ENCODE results near the gene MRTFA. TPM values are rescaled to one million over a fixed set of nuclear protein-coding genes. Genes with fewer than 3 reads are reported as not detected.
"Not testable (repeated sequence)": the region's sequence is repeated elsewhere in the genome, so short reads cannot be mapped to it uniquely, and the experiment has no call there.

Gene MRTFA
- total RNA-seq, 1 experiment from 2014 or later, result 10.5 TPM

DNA sequence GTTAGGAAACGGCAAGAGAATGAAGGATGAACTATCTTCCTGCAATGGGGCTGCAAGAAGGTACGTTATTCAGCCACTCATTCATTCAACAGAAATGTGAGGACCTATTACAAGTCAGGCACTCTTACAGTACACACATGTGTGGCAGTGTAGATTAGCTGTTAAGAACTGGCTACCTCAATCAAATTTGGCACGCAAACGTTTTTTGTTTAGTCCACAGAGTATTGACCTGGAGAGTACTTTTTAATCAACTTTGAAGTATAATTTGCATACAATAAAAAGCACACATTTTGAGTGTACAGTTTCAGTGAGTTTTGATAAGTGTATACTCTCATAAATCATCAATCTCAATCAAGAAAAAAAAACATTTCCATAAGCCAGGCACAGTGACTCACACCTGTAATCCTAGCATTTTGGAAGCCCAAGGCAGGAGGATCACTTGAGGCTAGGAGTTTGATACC lies 24.2 kb downstream of the MRTFA start:
- in situ Hi-C loops (cut with HindIII; ENCODE audit: low pct_unique_long_range_greater_than_20kb, low sequenced_read_pairs), result no loop called here
- no peak for DNase-seq (ENCODE audit: low read depth, low spot score)

- in situ Hi-C loops (cut with HindIII; ENCODE audit: low pct_unique_long_range_greater_than_20kb, low sequenced_read_pairs), result no loop called here
Observed at GRCh38 chr22:40611606-40612005, 24.9 kb downstream of the MRTFA start.

DNA sequence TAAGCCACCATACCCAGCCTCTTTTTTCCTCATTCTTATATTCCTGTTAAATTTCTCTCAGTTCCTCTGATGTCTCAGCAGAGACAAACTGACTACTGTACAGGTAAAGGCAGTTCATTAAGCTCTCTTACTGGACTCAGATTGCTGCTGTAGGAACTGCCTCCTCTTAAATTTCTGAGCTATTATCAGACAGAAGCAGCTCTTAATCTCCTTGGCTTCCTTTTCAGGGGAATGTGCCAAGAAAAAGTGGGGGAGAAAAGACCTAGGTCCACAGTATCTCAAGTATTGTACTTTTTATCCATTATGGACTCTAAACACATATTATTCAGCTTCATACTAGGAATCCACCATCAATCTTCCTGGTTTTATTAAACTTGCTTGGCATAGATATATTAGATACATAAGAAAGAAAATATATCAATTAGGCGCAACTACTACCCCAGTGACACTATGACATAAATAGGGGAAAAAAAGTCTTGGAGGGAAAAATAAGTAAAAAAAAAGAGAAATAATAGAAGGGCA lies 26.1 kb downstream of the MRTFA start:
- in situ Hi-C loops (cut with HindIII; ENCODE audit: low pct_unique_long_range_greater_than_20kb, low sequenced_read_pairs), result no loop called here

More at GRCh38 chr22:40611606-40612005, 24.9 kb downstream of the MRTFA start:
- no peak for DNase-seq (ENCODE audit: low read depth, low spot score)

DNA sequence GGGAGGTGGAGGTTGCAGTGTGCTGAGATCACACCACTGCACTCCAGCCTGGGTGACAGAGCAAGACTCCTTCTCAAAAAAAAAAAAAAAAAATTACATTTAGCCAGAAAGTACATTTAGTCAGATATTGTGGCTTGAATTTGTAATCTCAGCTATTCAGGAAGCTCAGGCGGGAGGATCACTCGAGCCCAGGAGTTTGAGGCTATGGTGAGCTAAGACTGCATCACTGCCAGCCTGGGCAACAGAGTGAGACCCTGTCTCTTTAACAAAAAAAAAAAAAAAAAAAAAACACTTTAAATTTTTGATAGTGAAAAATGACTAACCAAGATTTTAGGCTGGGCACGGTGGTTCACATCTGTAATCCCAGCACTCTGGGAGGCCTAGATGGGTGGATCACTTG lies 27.3 kb downstream of the MRTFA start:
- in situ Hi-C loops (cut with HindIII; ENCODE audit: low pct_unique_long_range_greater_than_20kb, low sequenced_read_pairs), result no loop called here
- DNase-seq (ENCODE audit: low read depth, low spot score), result no peak

More for the DNA sequence above, 26.1 kb downstream of the MRTFA start:
- no peak for DNase-seq (ENCODE audit: low read depth, low spot score)

- in situ Hi-C loops (cut with HindIII; ENCODE audit: low pct_unique_long_range_greater_than_20kb, low sequenced_read_pairs), result no loop called here
- no peak for DNase-seq (ENCODE audit: low read depth, low spot score)
Observed at GRCh38 chr22:40607506-40607905, 29.0 kb downstream of the MRTFA start.

GRCh38 chr22:40606306-40606705 lies 30.2 kb downstream of the MRTFA start:
- in situ Hi-C loops (cut with HindIII; ENCODE audit: low pct_unique_long_range_greater_than_20kb, low sequenced_read_pairs), result no loop called here
- DNase-seq (ENCODE audit: low read depth, low spot score), result no peak

GRCh38 chr22:40605761-40606160 lies 30.8 kb downstream of the MRTFA start:
- no peak for DNase-seq (ENCODE audit: low read depth, low spot score)
- in situ Hi-C loops (cut with HindIII; ENCODE audit: low pct_unique_long_range_greater_than_20kb, low sequenced_read_pairs), result no loop called here

DNA sequence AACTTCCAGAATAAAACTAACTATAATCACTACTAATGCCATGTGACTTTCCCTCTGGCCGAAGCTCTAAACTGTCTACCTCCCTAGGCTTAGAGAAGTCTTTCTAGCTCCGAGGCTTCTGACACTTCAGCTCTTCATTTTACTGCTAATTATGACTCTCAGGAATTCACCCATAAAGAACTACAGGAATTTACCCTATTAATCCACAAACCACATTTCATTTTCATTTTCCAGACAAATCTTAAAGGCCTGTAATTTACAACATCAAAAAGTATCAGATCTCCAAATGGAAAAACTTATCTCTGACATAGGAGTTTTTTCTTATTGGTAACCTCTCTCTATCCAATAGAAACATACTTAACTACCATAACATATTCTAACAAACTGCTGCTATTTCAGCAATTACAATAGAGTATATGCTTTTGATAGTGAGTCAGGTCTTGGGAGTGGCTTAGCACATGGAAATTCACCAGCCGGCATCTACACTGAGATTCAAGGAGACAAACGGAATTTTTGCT lies 33.4 kb downstream of the MRTFA start:
- no peak for DNase-seq (ENCODE audit: low read depth, low spot score)
- in situ Hi-C loops (cut with HindIII; ENCODE audit: low pct_unique_long_range_greater_than_20kb, low sequenced_read_pairs), result no loop called here

GRCh38 chr22:40602231-40602630 lies 34.3 kb downstream of the MRTFA start:
- in situ Hi-C loops (cut with HindIII; ENCODE audit: low pct_unique_long_range_greater_than_20kb, low sequenced_read_pairs), result no loop called here
- DNase-seq (ENCODE audit: low read depth, low spot score), result no peak

GRCh38 chr22:40599731-40600130 lies 36.8 kb downstream of the MRTFA start:
- DNase-seq (ENCODE audit: low read depth, low spot score), result no peak
- in situ Hi-C loops (cut with HindIII; ENCODE audit: low pct_unique_long_range_greater_than_20kb, low sequenced_read_pairs), result no loop called here

DNA sequence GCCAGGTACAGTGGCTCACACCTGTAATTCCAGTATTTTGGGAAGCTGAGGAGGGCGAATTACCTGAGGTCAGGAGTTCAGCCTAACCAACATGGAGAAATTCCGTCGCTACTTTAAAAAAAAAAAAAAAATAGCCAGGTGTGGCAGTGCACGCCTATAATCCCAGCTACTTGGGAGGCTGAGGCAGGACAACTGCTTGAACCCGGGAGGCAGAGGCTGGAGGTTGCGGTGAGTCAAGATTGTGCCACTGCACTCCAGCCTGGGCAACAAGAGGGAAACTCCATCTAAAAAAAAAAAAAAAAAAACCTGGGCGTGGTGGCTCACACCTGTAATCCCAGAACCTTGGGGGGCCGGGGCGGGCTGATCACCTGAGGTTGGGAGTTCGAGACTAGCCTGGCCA lies 37.8 kb downstream of the MRTFA start:
- in situ Hi-C loops (cut with HindIII; ENCODE audit: low pct_unique_long_range_greater_than_20kb, low sequenced_read_pairs); DNase-seq (ENCODE audit: low read depth, low spot score): not testable (repeated sequence)

DNA sequence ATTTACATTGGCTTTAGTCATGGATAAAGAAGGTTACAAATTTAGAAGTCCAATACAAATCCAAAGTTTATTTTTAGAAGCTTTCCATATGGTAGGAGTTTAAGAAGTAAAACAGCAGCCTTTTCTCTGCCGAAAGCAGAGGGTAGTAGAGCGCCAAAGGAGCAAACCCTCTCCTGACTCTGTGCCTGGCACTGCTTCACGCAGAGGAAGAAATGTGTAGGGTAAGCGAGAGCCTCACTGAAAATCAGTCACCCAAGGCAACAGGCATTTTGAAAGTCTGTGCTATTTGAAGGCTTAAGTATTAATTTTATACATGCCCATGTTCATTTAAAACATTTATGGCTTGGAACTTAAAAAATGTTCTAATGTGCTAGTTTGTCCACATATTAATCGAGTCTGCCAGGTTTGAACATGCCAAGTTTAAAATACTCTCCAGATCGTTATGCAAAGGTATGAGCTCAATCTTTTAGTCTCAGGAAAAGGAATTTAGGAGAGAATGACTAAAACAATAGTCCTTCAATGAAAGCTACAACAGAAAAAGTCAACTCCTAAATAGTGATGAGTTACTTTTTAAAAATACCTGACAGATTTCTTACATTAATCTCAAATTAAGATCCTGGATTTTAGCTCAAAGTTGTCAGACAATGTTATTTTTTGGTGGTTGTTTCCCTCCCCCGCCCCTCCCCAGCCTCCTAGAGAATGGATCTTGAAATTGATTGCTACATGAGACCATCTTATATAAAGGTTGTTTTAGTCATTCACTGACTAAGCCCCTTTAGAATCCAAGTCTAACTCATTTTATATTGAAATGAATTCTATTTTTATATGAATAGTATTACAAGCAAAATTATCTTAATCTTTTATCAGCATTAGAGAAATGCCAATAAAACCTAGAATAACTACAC lies 38.7 kb downstream of the MRTFA start:
- in situ Hi-C loops (cut with HindIII; ENCODE audit: low pct_unique_long_range_greater_than_20kb, low sequenced_read_pairs), result no loop called here
- DNase-seq (ENCODE audit: low read depth, low spot score), result no peak

GRCh38 chr22:40595497-40596234 lies 40.9 kb downstream of the MRTFA start:
- DNase-seq (ENCODE audit: low read depth, low spot score), result peak; percentile 37
- in situ Hi-C loops (cut with HindIII; ENCODE audit: low pct_unique_long_range_greater_than_20kb, low sequenced_read_pairs), result no loop called here

DNA sequence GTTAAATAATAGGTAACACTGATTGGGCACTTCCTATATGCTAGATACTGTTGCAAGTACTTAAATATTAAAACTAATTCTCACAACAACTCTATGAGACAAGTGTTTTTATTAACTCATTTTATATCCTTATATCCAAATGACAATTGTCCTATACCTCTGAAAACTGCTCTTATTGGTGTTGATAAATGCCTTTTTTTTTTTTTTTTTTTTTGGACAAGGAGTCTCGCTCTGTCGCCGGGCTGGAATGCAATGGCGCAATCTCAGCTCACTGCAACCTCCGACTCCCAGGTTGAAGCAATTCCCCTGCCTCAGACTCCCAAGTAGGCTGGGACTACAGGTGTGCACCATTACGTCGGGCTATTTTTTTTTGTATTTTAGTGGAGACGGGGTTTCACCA lies 41.6 kb downstream of the MRTFA start:
- in situ Hi-C loops (cut with HindIII; ENCODE audit: low pct_unique_long_range_greater_than_20kb, low sequenced_read_pairs), result no loop called here
- no peak for DNase-seq (ENCODE audit: low read depth, low spot score)

DNA sequence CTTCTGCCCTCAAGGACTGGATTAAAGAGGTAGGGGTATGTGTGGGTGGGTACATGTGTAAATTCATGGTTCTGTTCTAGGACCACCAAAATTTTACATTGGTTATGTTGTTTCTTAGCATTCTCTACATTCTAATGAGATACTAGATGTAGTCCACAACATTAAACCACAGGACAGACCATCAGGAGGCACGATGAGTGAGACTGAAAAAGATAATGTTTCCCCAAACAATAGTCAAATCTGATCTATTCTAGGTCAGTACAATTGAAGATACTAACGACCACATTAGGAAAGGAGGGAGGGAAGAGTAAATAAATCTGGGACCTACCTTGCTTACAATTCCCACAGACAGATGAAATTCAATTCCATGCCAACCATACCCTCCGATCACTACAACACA lies 42.2 kb downstream of the MRTFA start:
- DNase-seq (ENCODE audit: low read depth, low spot score), result no peak
- in situ Hi-C loops (cut with HindIII; ENCODE audit: low pct_unique_long_range_greater_than_20kb, low sequenced_read_pairs), result no loop called here

DNA sequence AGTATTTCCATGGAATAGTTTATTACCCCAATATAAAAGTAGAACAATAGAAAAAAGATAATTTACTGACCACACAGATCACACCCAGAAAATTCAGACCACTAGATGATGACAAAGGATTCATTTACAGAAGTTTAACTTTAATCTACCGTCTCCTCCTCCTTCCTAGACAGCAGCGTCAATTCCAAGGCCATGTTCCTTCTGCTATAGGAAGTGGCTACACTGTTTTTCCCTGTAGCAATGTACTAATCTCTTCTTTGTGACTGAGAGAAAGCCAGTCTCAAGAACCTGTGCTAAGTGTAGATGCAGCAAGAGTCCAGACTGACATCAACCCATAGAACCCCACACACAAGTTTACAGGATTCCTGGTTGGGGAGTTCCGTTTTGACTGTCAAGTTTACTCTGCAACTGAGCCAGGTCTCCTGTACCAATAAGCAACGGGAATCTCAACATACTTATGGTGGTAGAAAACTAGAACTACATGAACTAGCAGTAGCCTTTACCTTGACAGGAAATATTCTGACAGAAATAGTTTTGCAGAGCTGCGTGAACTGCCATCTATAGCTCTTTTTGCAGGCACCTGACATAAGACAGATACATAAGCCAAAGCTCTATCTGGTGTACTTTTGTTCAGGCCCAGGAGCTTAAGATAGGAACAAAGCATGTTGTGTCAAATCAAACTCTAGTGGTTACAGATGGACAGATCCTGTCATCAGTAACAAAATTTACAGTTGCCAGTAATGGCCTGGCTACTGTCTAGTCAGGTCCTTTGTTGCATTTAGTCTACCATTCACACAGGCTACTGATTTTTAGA lies 42.9 kb downstream of the MRTFA start:
- in situ Hi-C loops (cut with HindIII; ENCODE audit: low pct_unique_long_range_greater_than_20kb, low sequenced_read_pairs), result no loop called here
- DNase-seq (ENCODE audit: low read depth, low spot score), result peak; percentile 57

DNA sequence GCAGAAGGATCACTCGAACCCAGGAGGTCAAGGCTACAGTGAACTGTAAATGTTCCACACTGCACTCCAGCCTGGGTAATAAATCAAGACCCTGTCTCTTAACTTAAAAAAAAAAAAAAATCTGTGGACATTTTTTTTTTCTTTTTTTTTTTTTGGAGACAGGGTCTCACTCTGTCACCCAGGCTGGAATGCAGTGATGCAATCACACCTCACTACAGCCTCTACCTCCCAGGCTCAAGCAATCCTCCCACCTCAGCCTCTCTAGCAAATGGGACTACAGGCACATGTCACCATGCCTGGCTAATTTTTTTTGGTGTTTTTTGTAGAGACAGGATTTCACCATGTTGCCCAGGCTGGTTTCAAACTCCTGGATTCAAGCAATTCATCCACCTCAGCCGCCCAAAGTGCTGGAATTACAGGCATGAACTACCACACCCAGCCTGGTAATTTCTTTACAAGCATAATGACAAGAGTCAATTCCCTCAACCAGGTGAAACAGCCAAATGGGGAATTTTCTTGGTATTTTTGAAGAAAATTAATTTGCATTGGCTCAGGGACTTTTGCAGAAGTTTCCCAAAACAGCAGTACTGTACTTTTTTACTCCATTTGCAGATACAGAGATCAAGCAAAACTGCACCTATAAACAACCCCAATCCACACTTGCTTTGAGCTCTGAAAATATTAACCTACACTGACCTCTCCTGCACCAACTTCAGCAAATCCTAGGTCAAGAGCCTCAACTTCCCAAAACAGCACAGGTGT lies 44.0 kb downstream of the MRTFA start:
- in situ Hi-C loops (cut with HindIII; ENCODE audit: low pct_unique_long_range_greater_than_20kb, low sequenced_read_pairs), result no loop called here
- DNase-seq (ENCODE audit: low read depth, low spot score), result no peak

Data from SK-MEL-5 (cell line).